WERI-Rb-1 (cell line): ENCODE results near the gene PBX4.

Experiments used
- DNase-seq: peaks from one replicate; pipeline ENCODE4 v3.0.0-alpha.2; 2020
- H3K27ac ChIP-seq: fragments of 250-450 bp; sonication (Bioruptor Pico); 2 replicates; pipeline ENCODE4 v1.5.1; 2020; ENCODE audit warnings: mild to moderate bottlenecking, moderate library complexity
- H3K27me3 ChIP-seq: fragments of 250-450 bp; sonication (Bioruptor Pico); 2 replicates; pipeline ENCODE4 v1.5.1; 2021; ENCODE audit warnings: mild to moderate bottlenecking, low read depth, moderate library complexity; ENCODE audit not compliant: insufficient read depth, severe bottlenecking
- H3K36me3 ChIP-seq: fragments of 250-450 bp; sonication (Bioruptor Pico); 2 replicates; pipeline ENCODE4 v1.5.1; 2020; ENCODE audit warnings: mild to moderate bottlenecking, moderate library complexity
- H3K4me3 ChIP-seq: 2 replicates; pipeline ENCODE4 v1.5.1; 2011; ENCODE audit warnings: low read depth, mild to moderate bottlenecking, control low read depth, low read length
- H3K9me3 ChIP-seq: fragments of 250-450 bp; sonication (Bioruptor Pico); 2 replicates; pipeline ENCODE4 v1.5.1; 2021; ENCODE audit warnings: mild to moderate bottlenecking, moderate library complexity; ENCODE audit not compliant: severe bottlenecking
- CTCF ChIP-seq: IDR thresholded peaks from 2 replicates; pipeline ENCODE4 v1.5.1; 2011; ENCODE audit warnings: low read depth, mild to moderate bottlenecking, control low read depth, inconsistent platforms, low read length

The PBX4 gene

DNA sequence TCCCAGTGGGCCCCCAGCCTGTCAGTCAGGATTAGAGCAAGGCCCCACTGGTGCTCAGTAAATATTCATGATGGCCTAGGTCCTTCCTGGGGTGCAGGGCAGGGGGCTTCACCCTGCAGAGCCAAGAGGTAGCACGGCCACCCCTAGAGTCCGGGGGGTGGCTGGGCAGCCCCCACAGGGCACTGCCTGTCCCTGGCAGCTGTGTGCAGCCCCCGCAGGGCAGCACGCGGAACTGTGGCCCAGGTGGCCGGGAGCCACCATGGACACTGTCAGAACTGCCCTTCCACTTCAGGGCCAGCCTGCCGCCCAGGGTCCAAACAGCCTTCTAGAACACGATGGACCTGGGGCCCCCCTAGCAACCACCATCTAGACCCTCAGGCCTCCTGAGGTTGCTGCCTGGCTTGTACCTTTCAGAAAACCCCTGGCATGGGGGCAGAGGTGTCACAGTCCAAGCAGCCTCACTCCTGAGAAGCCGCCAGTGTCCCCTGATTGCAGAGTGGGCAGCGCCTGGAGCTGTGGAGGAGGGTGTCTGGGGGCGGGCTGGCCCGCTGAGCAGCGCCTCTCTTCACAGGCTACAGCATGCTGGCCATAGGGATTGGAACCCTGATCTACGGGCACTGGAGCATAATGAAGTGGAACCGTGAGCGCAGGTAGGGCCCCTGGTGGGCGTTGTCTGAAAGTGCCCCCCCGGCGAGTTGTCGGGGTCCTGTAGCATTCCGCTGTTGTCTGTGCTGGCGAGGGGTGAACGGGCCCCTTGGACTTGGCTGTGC lies 92.7 kb downstream of the PBX4 start:
- no peak overlapping the region for H3K4me3 ChIP-seq
- H3K27ac ChIP-seq: no peak overlapping the region; the same call in 1 of the 2 replicates
- H3K27me3 ChIP-seq: no peaks in the 10 kb centered on the region
- H3K9me3 ChIP-seq: no peaks in the 10 kb centered on the region
- H3K36me3 ChIP-seq: peaks cover 29% of the 10 kb centered on the region
- DNase-seq: no peak
- TF ChIP-seq CTCF: no peak

DNA sequence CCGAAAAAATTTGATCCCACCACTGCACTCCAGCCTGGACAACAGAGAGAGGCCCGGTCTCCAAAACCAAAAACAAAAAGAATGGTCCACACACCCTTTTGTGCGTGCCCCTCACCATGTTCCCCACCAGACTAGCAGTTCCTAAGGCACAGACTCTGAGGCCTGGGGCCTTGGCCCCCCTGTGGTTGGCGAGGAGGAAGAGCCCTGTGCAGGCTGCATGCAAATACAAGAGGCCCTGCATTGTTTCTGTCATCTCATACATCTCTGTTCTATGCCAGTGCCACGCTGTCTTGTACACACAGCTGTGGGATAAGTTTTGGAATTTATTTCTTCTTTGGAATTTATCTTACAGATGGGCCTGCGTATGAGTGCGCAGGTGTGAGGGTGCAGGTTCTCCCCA lies 94.4 kb downstream of the PBX4 start:
- H3K9me3 ChIP-seq: no peaks in the 10 kb centered on the region
- DNase-seq: no peak
- H3K27me3 ChIP-seq: no peaks in the 10 kb centered on the region
- peaks cover 44% of the 10 kb centered on the region for H3K36me3 ChIP-seq
- no peak overlapping the region for H3K4me3 ChIP-seq
- TF ChIP-seq CTCF: no peak
- H3K27ac ChIP-seq: no peak overlapping the region

GRCh38 chr19:19523177-19523576 lies 95.3 kb downstream of the PBX4 start:
- no peak for DNase-seq
- TF ChIP-seq CTCF: no peak
- Histone ChIP-seq H3K27me3 (no peaks in the 10 kb centered on the region), H3K9me3 (no peaks in the 10 kb centered on the region), H3K4me3 (no peak overlapping the region), H3K36me3 (peaks cover 44% of the 10 kb centered on the region), H3K27ac (no peak overlapping the region)

GRCh38 chr19:19520989-19521388 lies 97.5 kb downstream of the PBX4 start:
- Histone ChIP-seq H3K9me3 (no peaks in the 10 kb centered on the region), H3K36me3 (peaks cover 36% of the 10 kb centered on the region), H3K4me3 (no peak overlapping the region), H3K27me3 (no peaks in the 10 kb centered on the region), H3K27ac (no peak overlapping the region)
- DNase-seq: no peak
- TF ChIP-seq CTCF: no peak

DNA sequence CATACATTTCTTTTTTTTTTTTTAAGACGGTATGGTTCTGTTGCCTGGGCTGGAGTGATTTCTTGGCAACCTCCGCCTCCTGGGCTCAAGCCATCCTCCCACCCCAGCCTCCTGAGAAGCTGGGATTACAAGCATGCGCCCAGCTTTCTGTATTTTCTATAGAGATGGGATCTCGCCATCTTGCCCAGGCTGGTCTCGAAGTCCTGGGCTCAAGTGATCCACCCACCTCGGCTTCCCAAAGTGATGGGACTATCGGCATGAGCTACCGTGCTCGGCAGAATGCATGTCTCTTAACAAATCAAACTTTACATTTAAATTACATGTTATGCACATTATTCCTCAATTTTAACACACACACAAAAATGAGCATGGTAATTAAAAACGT lies 101.3 kb downstream of the PBX4 start:
- Histone ChIP-seq H3K27ac (no peak overlapping the region), H3K9me3 (peaks cover 4% of the 10 kb centered on the region), H3K36me3 (peaks cover 30% of the 10 kb centered on the region), H3K27me3 (no peaks in the 10 kb centered on the region), H3K4me3 (no peak overlapping the region)
- no peak for TF ChIP-seq CTCF
- no peak for DNase-seq
